Neuronal stem cell (in vitro differentiated cells): ENCODE data around the gene EPHA2.

Experiments used
- DNase-seq: peaks from one replicate; pipeline ENCODE4 v3.0.0-alpha.2; 2013; ENCODE audit warnings: low spot score
- H2AFZ ChIP-seq: one replicate; pipeline ENCODE4 v1.6.1; 2013; ENCODE audit warnings: mild to moderate bottlenecking, low read length, inconsistent platforms
- H2AK5ac ChIP-seq: 2 replicates; pipeline ENCODE4 v1.6.1; 2013; ENCODE audit warnings: low read depth, mild to moderate bottlenecking, inconsistent platforms, low read length, moderate library complexity, mixed read lengths
- H2BK120ac ChIP-seq: 2 replicates; pipeline ENCODE4 v1.6.1; 2013; ENCODE audit warnings: low read depth, mild to moderate bottlenecking, inconsistent platforms, low read length, moderate library complexity, mixed read lengths
- H2BK12ac ChIP-seq: one replicate; pipeline ENCODE4 v1.6.1; 2013; ENCODE audit warnings: low read length, inconsistent platforms
- H2BK15ac ChIP-seq: 2 replicates; pipeline ENCODE4 v1.6.1; 2013; ENCODE audit warnings: mild to moderate bottlenecking, low read length, inconsistent platforms, mixed read lengths
- H2BK5ac ChIP-seq: one replicate; pipeline ENCODE4 v1.6.1; 2013; ENCODE audit warnings: inconsistent platforms, mild to moderate bottlenecking, low read length, moderate library complexity
- H3K14ac ChIP-seq: one replicate; pipeline ENCODE4 v1.6.1; 2013; ENCODE audit warnings: low read length, inconsistent platforms
- H3K18ac ChIP-seq: 2 replicates; pipeline ENCODE4 v1.6.1; 2013; ENCODE audit warnings: low read length, inconsistent platforms
- H3K23ac ChIP-seq: 2 replicates; pipeline ENCODE4 v1.6.1; 2013; ENCODE audit warnings: low read depth, mild to moderate bottlenecking, mixed read lengths, low read length, inconsistent platforms; ENCODE audit not compliant: poor library complexity
- H3K27ac ChIP-seq: replicated peaks from 3 replicates; pipeline ENCODE4 v1.5.1; 2013; ENCODE audit warnings: low read length, inconsistent platforms
- H3K27me3 ChIP-seq, 3 experiments: 2 replicates each; pipeline ENCODE4 v1.6.1; 2013; ENCODE audit warnings: low read length in 3 of 3, mild to moderate bottlenecking in 2 of 3, inconsistent platforms in 1 of 3, low read depth in 1 of 3, mixed read lengths in 1 of 3, moderate library complexity in 1 of 3; ENCODE audit not compliant: control insufficient read depth in 3 of 3, insufficient read depth in 3 of 3
- H3K36me3 ChIP-seq, 2 donors: replicated peaks in 1 of 2; 2 replicates each; pipeline ENCODE4 v1.6.1; 2013; ENCODE audit warnings: low read length in 2 of 2; ENCODE audit not compliant: control insufficient read depth in 2 of 2, insufficient read depth in 2 of 2
- H3K4ac ChIP-seq: 2 replicates; pipeline ENCODE4 v1.6.1; 2013; ENCODE audit warnings: inconsistent platforms, mild to moderate bottlenecking, low read length, moderate library complexity
- H3K4me1 ChIP-seq, 2 donors: 1 replicate in 1 of 2; 2 replicates in 1 of 2; pipeline ENCODE4 v1.6.1; 2013; ENCODE audit warnings: low read length in 2 of 2, low read depth in 1 of 2; ENCODE audit not compliant: control insufficient read depth in 2 of 2, insufficient read depth in 1 of 2
- H3K4me2 ChIP-seq: one replicate; pipeline ENCODE4 v1.6.1; 2013; ENCODE audit warnings: mild to moderate bottlenecking, low read length, inconsistent platforms; ENCODE audit not compliant: insufficient read depth, poor library complexity, severe bottlenecking
- H3K4me3 ChIP-seq, 2 donors: 2 replicates each; pipeline ENCODE4 v1.5.1; 2013; ENCODE audit warnings: low read length in 2 of 2, mild to moderate bottlenecking in 2 of 2, inconsistent platforms in 1 of 2, moderate library complexity in 1 of 2
- H3K79me1 ChIP-seq: one replicate; pipeline ENCODE4 v1.6.1; 2013; ENCODE audit warnings: low read depth, mild to moderate bottlenecking, inconsistent platforms, low read length, moderate library complexity
- H3K9ac ChIP-seq: one replicate; pipeline ENCODE4 v1.6.1; 2013; ENCODE audit warnings: mild to moderate bottlenecking, low read depth, low read length, inconsistent platforms; ENCODE audit not compliant: poor library complexity
- H3K9me3 ChIP-seq, 2 donors: replicated peaks in 1 of 2; 2 replicates each; pipeline versions ENCODE3 to v1.6.1; 2013; ENCODE audit warnings: low read length in 2 of 2, mild to moderate bottlenecking in 2 of 2, inconsistent platforms in 1 of 2, low read depth in 1 of 2, mixed read lengths in 1 of 2, moderate library complexity in 1 of 2; ENCODE audit not compliant: control insufficient read depth in 2 of 2, insufficient read depth in 1 of 2
- H4K8ac ChIP-seq: one replicate; pipeline ENCODE4 v1.6.1; 2013; ENCODE audit warnings: low read depth, mild to moderate bottlenecking, inconsistent platforms, low read length, moderate library complexity
- H4K91ac ChIP-seq: one replicate; pipeline ENCODE4 v1.6.1; 2013; ENCODE audit warnings: low read length, low read depth, mild to moderate bottlenecking, inconsistent platforms; ENCODE audit not compliant: poor library complexity
- WGBS, 2 donors: extraction: QIAGEN DNeasy Blood & Tissue Kit; methylation state at CpG; one replicate each; pipeline ENCODE4 v1.1.7; 2013; ENCODE audit warnings: missing lambda C conversion rate in 2 of 2, mixed read lengths in 1 of 2; ENCODE audit not compliant: insufficient read length in 2 of 2, insufficient replicate concordance in 1 of 2; ENCODE audit errors: extremely low coverage in 2 of 2; 5-methylcytosine and 5-hydroxymethylcytosine counted together

The EPHA2 gene

GRCh38 chr1:16112596-16113555 is 43.0 kb downstream of the EPHA2 start:
- Histone ChIP-seq H2AFZ (no peak overlapping the region), H3K4me2 (no peak overlapping the region), H4K8ac (no peak overlapping the region), H3K79me1 (no peaks in the 10 kb centered on the region), H3K9ac (peak overlapping the region; percentile 47), H3K36me3 (no peaks in the 10 kb centered on the region), H2AK5ac (peak overlapping the region; percentile 90), H2BK15ac (peak overlapping the region; percentile 98), H2BK120ac (peak overlapping the region; percentile 13), H2BK12ac (peak overlapping the region; percentile 35), H3K27ac (no peak overlapping the region), H3K14ac (peak overlapping the region; percentile 92), H3K9me3 (peaks cover 5 to 14% of the 10 kb centered on the region in 2 donors), H3K27me3 (peaks cover 0 to 2% (median 0%) of the 10 kb centered on the region in 3 experiments), H3K18ac (peak overlapping the region; percentile 92), H3K23ac (peak overlapping the region; percentile 32), H3K4ac (no peak overlapping the region), H2BK5ac (no peak overlapping the region), H4K91ac (no peak overlapping the region), H3K4me3 (no peak overlapping the region), H3K4me1 (peaks cover 41% of the 10 kb centered on the region in 2 donors)
- no CpG with 5 or more reads among the region's 14 CpGs for WGBS, 2 donors
- DNase-seq = no peak

GRCh38 chr1:16111771-16112595 is 43.9 kb downstream of the EPHA2 start:
- Histone ChIP-seq H3K4me2 (no peak overlapping the region), H4K91ac (no peak overlapping the region), H3K18ac (peak overlapping the region; percentile 92), H2AK5ac (peak overlapping the region; percentile 97), H2BK120ac (peak overlapping the region; percentile 35), H2BK5ac (peak overlapping the region; percentile 29), H3K4me3 (no peak overlapping the region), H3K9me3 (peaks cover 6 to 14% of the 10 kb centered on the region in 2 donors), H3K9ac (peak overlapping the region; percentile 35), H3K4ac (peak overlapping the region; percentile 85), H2BK12ac (peak overlapping the region; percentile 35), H3K14ac (peak overlapping the region; percentile 92), H3K23ac (peak overlapping the region; percentile 80), H3K27me3 (peaks cover 0 to 3% (median 0%) of the 10 kb centered on the region in 3 experiments), H3K27ac (no peak overlapping the region), H3K79me1 (no peaks in the 10 kb centered on the region), H3K4me1 (peaks cover 37% of the 10 kb centered on the region in 2 donors), H3K36me3 (no peaks in the 10 kb centered on the region), H2AFZ (peak overlapping the region; percentile 41), H2BK15ac (peak overlapping the region; percentile 98), H4K8ac (peak overlapping the region; percentile 72)
- no CpG with 5 or more reads among the region's 15 CpGs for WGBS, 2 donors
- DNase-seq = no peak

GRCh38 chr1:16110884-16111283 is 45.0 kb downstream of the EPHA2 start:
- Histone ChIP-seq H3K79me1 (no peaks in the 10 kb centered on the region), H2BK12ac (peak overlapping the region; percentile 43), H3K36me3 (no peaks in the 10 kb centered on the region), H3K27ac (no peak overlapping the region), H2AK5ac (peak overlapping the region; percentile 97), H3K14ac (no peak overlapping the region), H3K9me3 (peaks cover 6 to 14% of the 10 kb centered on the region in 2 donors), H3K9ac (no peak overlapping the region), H2BK120ac (no peak overlapping the region), H3K4ac (no peak overlapping the region), H2AFZ (no peak overlapping the region), H4K8ac (no peak overlapping the region), H3K18ac (peak overlapping the region; percentile 67), H3K4me2 (no peak overlapping the region), H3K4me1 (peaks cover 28% of the 10 kb centered on the region in 2 donors), H2BK15ac (peak overlapping the region; percentile 28), H2BK5ac (no peak overlapping the region), H3K4me3 (no peak overlapping the region), H4K91ac (no peak overlapping the region), H3K27me3 (peaks cover 0 to 3% (median 0%) of the 10 kb centered on the region in 3 experiments), H3K23ac (no peak overlapping the region)
- no CpG with 5 or more reads among the region's 7 CpGs for WGBS, 2 donors
- DNase-seq = no peak
